Kasumi-1 (cell line): ENCODE results near the gene ARSK.
A peak's percentile ranks its signal among the peaks of the same experiment; 100 is the strongest.

Experiments used
- DNase-seq, 2 experiments: peaks; one replicate each; lab custom pipeline; 2025; lab: John Stamatoyannopoulos, UW

ARSK gene, protein sequence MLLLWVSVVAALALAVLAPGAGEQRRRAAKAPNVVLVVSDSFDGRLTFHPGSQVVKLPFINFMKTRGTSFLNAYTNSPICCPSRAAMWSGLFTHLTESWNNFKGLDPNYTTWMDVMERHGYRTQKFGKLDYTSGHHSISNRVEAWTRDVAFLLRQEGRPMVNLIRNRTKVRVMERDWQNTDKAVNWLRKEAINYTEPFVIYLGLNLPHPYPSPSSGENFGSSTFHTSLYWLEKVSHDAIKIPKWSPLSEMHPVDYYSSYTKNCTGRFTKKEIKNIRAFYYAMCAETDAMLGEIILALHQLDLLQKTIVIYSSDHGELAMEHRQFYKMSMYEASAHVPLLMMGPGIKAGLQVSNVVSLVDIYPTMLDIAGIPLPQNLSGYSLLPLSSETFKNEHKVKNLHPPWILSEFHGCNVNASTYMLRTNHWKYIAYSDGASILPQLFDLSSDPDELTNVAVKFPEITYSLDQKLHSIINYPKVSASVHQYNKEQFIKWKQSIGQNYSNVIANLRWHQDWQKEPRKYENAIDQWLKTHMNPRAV

DNA sequence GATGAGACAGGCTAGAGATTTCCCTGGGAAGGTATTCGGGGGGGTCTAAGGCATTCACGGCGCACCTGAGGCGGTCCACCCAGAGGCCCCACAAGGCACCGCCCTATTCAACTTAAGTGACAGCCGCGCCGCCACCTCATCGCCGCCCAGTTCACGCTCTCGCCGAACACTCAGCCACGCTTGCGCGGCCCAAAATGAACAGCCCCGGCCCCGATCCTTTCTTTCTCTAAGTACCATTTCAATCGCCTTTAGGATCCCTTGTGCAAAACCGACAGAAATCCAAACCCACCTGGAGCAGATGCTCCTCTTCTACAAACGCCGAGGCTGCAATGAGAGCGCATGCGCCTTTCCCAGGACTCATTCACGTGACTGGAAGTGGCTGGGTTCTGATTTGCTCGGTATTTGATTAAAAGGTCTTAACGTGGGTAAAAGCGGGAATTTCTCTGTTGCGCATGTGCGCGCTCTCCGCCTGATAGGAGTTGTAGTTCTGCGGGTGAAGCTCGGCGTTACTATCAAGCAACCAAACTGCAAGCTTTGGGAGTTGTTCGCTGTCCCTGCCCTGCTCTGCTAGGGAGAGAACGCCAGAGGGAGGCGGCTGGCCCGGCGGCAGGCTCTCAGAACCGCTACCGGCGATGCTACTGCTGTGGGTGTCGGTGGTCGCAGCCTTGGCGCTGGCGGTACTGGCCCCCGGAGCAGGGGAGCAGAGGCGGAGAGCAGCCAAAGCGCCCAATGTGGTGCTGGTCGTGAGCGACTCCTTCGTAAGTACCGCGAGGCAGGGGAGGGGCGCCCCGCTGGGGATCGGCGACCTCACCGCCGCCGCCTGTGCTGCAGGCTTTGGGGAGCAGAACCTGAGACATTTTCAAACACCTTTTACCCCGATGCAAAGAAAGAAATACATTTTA, at the start of gene ARSK, which contains the start of gene SKIC3:
ARSK (plus strand) TSS at position 455 of the 902 bp plus-strand sequence; CDS start at position 633, 178 bp downstream.
SKIC3 (minus strand) TSS at position 331 of the 902 bp plus-strand sequence. CDS start 7,827 bp downstream, outside the sequence.
- peak; percentile 97 to 99 for DNase-seq

DNA sequence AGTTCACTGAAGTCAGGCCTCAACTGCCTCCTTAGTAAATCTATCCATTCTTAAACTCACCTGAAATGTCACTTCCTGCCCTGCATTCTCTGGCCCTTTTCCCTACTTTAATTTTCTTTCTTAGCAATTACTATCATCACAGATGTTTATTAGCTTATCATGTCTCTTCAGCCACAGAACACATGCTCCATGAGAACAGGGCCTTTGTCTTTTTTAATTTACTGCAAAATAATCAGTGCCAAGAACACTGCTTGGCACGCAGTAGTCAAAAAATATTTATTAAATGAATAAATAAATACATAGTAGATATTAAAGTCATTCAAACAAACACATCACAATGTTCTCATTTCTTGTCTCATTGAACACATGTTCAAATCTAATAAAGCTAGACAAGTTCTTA, 46.4 kb upstream of the ARSK start:
- DNase-seq: no peak

DNA sequence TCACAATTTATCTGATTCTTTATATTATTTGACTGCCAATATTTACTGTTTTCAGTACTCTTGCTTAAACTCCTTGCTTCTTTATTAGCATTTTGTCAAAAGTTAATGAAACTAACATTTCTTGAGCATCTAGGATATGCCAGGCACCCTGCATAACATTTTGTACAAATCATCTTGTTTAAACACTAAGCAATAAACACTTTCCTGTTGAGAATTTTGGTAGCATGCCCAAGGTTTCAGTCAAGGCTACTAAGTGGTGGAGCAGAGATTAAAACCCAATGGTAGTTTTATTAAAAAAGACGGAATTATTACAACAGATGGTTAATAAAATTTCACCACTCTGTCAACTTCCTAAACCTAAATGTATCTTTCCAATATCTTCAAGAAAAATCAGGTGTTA, 43.3 kb upstream of the ARSK start:
- DNase-seq: no peak

DNA sequence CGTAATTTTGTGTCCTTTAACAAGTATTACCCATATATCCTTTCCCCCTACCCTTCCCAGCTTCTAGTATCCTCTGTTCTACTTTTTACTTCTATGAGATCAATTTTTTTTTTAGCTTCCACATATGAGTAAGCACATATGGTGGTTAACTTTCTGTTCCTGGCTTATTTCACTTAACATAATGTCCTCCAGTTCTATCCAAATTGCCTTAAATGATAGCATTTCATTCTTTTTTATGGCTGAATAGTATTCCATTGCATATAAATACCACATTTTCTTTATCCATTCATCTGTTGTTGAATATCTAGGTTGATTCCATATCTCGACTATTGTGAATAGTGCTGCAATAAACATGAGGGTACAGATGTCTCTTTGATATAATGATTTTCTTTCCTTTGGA, 36.5 kb upstream of the ARSK start:
- DNase-seq: no peak

DNA sequence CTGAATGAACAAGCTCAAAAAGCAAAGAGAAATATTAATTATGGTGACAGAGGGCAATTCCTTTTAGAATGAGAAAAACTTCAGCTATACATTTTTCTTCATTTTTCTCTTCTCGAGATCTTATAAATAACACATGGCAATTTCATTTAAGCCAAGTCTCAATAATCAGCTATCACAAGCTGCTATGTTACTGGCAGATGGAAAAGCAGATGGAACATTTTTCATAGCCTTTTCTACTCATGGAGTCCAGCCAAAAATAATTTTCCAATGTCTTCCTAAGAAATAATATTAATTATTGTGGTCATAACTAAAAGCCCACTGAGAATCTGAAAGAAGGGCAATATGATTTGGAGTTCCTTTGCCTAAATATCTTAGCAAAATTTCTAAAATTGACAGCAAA, 35.8 kb upstream of the ARSK start:
- DNase-seq: no peak

DNA sequence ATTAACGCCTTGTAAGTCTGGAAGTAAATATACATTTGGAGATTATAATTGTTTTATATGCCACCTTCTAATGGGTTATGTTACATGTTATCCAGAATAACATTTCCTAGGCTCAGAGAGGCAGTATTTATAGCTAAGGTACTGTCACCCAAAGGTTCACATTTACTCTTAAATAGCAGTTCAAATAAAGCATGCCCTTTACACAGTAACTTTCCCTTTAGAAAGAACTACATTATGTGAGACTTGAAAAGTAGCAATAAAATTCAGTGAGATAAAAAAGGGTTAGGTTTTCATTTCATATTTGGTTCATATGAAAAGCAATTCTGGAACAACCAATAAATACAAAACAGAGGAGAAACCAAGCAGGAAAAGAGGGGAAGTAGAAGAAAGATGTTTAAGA, 35.2 kb upstream of the ARSK start:
- DNase-seq: no peak

DNA sequence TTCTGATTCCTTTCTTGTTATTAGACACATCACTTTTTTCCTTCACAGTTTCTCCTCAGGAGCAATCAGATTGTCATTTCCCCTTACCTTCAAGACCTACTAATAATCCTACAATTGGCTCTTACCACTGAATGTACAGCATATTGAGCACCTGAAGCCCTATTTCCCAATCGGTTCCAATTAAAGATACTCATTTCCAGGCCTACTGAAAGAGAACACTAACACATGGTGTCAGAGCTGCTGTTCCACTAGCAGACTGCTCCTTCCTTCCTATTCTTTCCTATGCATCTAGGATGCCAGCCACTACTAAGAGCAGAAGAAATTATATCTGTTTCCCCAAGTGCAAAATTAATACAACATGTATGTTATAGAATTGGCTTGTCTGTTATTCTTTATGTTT, 34.7 kb upstream of the ARSK start:
- no peak for DNase-seq

DNA sequence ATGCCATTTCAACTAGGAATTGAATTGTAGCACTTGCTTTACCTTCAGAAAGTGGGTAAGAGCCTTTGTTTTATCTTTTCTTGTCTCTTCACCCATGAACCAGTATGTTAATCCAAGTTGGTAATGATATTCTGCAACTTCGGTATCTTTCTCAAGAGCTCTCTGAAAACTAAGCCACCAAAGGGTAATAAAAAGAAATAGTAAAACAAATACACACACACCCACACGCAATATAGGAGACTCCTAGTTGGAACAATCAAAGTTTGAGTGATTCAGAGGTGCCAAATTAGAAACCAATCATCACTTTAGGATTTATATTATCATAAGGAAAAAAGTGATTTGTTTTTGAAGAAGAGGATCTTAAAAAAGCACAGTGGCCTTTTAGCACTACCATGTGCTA, 30.5 kb upstream of the ARSK start:
- DNase-seq: no peak

DNA sequence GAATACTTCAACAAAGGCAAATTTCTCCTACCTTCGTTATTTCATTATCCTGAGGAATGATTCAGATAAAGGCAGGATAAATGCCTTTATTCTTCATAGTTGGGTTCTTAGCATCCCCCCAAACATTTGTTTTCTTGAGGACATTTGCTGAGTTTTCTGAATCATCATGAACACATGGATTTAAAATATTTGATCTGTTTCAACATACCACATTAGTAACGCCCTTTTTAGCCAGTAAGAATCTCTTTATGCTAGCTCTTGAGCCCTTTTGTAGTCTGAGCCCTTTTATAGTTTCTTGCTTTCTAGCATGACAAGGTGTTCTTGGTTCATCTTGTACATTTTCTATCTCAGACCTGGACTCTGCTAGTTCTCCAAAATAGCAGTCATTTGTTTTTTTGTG, 28.0 kb upstream of the ARSK start:
- no peak for DNase-seq

DNA sequence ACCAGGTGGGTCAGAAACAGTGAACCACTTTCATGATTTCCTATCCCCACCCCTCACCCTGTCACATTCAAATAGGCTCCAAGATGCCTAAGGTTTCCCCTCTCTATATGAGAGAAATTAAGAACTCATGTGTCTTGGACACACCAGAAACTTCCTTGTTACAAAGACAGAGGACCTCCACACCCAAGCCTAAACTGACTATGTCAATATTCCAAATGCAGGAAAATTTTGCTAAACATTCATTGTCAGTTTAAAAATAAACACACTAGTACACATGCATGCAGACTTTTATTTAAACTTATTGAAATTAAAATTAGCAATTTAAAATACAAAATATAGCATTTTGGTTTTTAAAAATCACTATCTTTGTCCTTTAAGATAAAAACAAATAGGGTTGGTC, 26.3 kb upstream of the ARSK start:
- no peak for DNase-seq

DNA sequence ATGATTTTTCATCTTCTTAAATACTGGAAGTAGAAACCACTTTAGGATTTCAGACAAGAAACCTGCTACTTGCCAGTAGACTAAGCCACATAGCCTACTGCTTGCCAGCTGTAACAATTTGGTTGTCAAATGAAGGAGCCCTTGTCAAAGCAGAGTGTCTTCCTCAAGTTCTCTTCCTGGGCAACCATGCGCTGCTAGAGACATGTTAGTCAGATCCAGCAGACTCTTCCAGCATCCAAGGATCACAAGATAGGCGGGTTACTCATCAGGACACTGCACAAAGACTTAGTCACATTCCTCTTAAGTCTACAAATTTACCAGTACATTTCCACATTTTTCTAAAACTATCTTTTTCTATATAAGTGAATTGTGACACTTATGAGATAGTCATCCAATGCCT, 24.5 kb upstream of the ARSK start:
- no peak for DNase-seq

DNA sequence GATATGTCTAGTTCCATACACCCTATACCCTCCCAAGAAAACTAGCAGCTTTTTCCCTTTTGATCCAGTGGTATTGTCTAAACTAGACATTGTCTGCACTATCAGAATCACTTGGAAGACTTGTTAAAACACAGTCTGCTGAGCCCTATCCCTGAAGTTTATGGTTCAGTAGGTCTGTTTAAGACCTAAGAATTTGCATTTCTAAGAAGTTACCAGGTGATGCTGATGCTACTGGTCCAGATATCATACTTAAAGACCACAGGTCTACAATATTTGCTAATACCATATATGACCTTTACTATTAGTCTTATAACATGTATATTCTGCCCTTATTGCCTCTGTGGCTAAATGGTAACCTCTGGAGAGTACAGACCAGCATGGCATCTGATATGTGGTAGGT, 23.4 kb upstream of the ARSK start:
- no peak for DNase-seq

DNA sequence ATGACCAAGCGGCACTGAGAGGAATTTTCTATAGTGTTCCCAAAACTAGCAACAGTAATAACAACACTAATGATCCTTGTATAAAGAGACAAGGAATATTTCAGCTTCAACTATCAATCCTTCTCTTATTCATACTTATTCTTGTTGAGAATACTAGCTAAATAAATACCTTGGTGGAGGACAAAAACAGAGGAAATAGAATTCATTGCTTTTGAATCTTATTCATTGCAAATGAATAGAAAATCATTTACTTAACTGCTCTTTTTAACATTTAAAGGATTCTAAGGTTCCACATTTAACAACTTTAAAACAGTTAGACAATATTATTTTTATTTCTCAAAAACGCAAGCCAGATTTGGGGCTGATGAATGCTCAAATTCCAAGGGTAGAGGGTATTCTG, 22.5 kb upstream of the ARSK start:
- no peak for DNase-seq

DNA sequence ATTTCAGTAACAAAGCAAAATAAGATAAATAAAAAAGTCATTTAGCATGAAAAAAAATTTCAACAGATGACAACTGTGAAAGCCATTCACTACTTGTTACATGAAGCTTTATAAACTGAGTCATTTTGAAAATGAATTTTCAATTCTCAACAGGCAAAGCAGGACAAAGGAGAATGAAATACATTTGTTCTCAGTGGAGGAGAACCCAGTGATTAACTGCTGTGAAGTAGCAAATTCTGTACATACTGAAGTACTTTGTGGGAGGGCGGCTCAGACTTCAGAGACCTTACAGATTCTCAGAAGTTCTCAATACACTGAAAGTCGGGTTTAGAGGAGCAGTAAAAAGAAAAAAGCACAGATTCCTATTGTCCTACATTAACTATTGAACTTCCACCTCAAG, 21.8 kb upstream of the ARSK start:
- no peak for DNase-seq

DNA sequence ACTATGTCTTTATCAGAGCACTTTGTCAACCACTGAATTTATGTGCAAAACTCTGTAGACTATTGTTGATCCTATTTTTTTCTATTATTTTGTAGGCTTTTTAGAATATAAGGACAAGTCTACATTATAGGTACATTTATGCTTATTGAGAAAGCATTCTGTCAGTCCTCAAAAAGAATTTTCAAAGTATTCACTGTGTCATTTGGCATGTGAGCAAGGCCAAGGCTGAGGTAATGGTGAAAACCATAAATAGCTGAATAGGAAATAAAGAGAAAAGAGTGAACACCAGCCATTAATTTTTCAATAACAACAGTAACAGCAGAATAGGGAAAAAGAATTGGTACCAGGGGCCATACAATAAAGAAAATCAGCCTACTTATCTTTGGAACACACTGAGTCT, 21.1 kb upstream of the ARSK start:
- DNase-seq: no peak

DNA sequence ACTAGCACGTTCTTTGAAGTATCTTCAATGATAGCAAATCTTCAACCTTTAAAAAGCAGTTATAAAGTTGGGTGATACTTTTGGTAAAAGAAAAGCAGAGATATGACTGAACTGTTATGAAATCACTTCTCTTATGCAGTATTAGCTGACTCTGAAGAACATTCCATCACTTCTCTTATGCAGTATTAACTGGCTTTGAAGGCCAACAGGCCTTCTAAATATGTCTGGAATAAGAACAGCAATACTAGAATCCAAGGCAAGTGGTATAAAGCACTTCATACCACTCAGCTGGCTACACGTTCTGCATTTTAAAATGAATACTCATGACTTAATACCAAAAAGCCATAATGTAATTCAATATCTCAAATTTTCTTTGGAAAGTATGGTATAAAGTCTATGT, 17.4 kb upstream of the ARSK start:
- no peak for DNase-seq

DNA sequence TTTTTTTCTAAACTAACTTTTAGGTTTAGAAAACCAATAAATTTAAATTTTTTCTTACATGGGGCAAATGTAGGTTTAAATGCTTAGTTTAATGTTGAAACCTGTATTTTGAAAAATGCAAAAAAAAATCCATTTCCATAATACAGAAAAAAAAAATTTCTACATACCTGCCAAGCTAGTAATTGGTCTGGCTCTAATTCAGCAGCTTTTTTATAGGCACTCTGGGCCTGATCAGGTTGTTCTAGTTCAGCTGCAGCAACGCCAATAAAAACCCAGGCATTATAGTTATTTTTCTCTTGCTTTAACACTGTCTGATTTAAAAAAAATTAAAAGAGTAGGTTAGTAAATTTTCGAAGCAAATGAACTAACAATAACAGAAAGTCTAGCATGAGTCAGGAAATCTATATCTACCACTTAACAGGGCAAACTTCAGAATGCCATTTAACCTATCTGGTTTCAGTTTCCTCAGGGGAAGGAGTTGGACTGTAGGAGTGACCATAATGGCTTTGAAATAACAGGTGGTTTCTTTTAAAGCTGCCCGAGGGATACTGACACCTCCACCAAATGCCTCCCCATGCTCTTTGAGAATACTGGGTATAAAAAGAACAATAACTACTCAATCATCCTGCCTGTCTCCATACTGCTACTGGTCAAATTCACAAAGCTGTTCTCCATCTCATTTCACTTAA, 11.7 kb upstream of the ARSK start:
- DNase-seq: no peak

DNA sequence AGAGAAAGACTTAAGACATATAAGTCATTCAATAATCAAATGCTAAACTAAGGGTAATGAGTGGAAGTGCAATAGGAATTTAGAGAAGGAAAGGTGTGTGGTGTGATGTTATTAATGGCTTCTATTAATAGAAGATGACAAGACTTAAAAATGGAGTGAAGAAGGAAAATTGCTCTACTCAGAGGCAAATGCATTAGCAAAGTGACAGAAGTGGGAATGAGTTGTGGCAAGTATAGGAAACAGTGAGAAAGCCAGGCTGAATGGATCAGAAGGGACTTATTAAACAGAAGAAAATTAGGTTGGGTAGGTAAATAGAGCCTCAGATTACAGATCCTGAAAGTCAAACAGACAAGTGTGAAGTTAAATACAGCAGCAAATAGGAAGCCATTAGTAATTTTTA, 5.9 kb upstream of the ARSK start:
- no peak for DNase-seq

DNA sequence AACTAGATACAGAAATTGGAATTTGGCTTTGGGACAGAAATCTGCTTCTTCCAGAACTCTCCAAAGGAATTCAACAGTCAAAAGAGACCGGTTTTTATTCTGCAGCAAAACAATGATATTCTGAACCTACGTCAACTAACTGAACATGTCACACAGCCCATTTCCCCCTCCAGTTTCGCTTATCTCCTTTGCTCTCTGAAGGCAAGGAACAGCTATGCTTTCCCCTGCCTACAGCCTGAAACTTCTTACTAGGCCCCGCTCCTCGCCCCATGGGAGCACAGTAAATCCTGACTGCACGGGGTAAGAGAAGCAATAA, 612 bp upstream of the ARSK start:
- peak; percentile 63 to 83 for DNase-seq

DNA sequence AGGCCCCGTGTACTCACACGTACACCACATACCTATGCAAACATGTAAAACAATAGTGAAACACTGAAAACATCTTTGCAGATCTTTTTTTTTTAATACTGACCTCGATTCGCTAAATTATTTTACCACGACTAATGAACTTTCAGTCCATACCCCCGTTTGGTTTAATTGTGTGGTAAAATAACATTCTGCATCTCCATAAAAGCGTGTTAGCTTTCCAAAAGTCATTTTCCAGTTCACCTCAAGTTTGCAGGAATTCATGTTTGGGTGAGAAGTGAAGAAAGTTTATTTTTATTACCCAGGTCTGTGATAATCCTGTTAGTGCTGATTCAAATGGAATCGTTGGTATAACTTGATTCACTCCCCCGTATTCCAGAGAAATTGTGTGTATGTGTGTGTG, 652 bp downstream of the ARSK start:
- no peak for DNase-seq

DNA sequence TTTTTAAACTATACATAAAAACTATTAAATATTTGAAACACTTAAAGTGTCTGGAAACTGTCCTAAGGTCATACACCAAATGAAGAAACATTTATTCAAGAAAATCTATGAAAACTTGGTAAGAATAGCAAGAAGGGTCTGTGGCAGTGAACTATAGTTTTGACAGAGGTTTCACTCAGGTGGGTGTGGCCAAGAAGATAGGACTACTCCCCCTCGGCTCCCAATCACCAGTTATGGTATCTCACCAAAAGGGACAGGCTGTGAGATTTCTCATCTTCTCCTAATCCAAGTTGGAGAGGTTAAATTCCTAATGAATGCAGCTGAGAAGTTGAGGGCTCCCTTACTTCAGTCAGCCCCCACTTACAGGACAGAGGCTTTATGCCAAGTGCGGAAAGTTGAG, 2.9 kb downstream of the ARSK start:
- no peak for DNase-seq

DNA sequence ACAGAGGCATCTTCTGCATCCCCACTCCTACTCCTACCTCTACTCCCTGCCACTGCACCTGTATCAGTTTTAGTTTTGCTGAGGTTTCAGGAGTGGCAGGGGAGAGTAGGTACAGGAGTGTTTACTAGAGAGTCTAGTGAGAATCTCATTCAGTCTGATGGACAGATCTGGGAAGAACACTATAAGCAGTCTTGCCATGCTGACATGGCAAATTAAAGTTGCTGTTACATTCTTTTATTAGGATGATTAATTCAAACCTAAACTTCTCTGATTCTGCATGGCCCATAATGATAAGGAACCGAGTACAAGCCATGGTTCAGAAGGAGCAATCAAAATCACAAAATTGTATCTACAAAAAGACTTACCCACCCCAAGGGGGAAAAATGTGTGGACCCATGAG, 7.4 kb downstream of the ARSK start:
- DNase-seq: no peak
